Transverse colon (tissue), 4 donors: ENCODE data around the gene LSAMP. TPM values are rescaled to one million over a fixed set of nuclear protein-coding genes. Genes with fewer than 3 reads are reported as not detected.

ENCODE experiments used
- DNase-seq: peaks from one replicate; pipeline ENCODE4 v3.0.0-alpha.2; 2019
- H3K27ac ChIP-seq, 4 donors: fragments of 200-600 bp; sonication (generic); 2 replicates each; pipeline ENCODE4 v1.5.1; 2016 to 2018; ENCODE audit warnings: inconsistent platforms in 4 of 4
- H3K27me3 ChIP-seq: fragments of 200-600 bp; sonication (generic); 2 replicates; pipeline ENCODE4 v1.5.1; 2017; ENCODE audit warnings: inconsistent platforms
- H3K36me3 ChIP-seq, 4 donors: fragments of 200-600 bp; sonication (generic); 2 replicates each; pipeline ENCODE4 v1.5.1; 2017 to 2019; ENCODE audit warnings: inconsistent platforms in 4 of 4
- H3K4me1 ChIP-seq, 4 donors: fragments of 200-600 bp; sonication (generic); 2 replicates each; pipeline ENCODE4 v1.5.1; 2017 to 2020; ENCODE audit warnings: inconsistent platforms in 4 of 4
- H3K4me3 ChIP-seq, 4 donors: fragments of 200-600 bp; sonication (generic); 1 replicate in 1 of 4; 2 replicates in 3 of 4; pipeline versions ENCODE4 v1.5.1 to v1.6.1; 2017 to 2019; ENCODE audit warnings: inconsistent platforms in 4 of 4
- H3K9me3 ChIP-seq, 2 donors: fragments of 200-600 bp; sonication (generic); 2 replicates each; pipeline ENCODE4 v1.5.1; 2017 to 2019; ENCODE audit warnings: inconsistent platforms in 2 of 2
- CTCF ChIP-seq, 5 experiments: fragments of 200-600 bp in 3 of 5; fragments of 450-650 bp in 2 of 5; sonication (generic) in 3 of 5; IDR thresholded peaks; 1 replicate in 2 of 5; 2 replicates in 3 of 5; pipeline ENCODE4 v1.5.1; 2016 to 2017; ENCODE audit warnings: antibody characterized with exemption in 5 of 5, inconsistent platforms in 3 of 5, mild to moderate bottlenecking in 2 of 5, moderate library complexity in 1 of 5
- EP300 ChIP-seq: sonication (generic); formaldehyde crosslinking; IDR thresholded peaks from one replicate; pipeline ENCODE4 v1.6.1; 2017; ENCODE audit warnings: antibody characterized with exemption, low read depth
- POLR2A ChIP-seq: fragments of 450-650 bp; IDR thresholded peaks from one replicate; pipeline ENCODE4 v1.6.1; 2016; ENCODE audit warnings: antibody characterized with exemption, mild to moderate bottlenecking, moderate library complexity
- POLR2AphosphoS5 ChIP-seq, 3 donors: sonication (generic); formaldehyde crosslinking; IDR thresholded peaks; one replicate each; pipeline ENCODE4 v1.6.1; 2016; ENCODE audit warnings: antibody characterized with exemption in 3 of 3
- WGBS, 2 donors: methylation state at CpG; one replicate each; pipeline ENCODE4 v1.1.5; 2018; ENCODE audit warnings: low coverage in 1 of 2; 5-methylcytosine and 5-hydroxymethylcytosine counted together
- in situ Hi-C, 4 donors: fragments of 200-750 bp; cut with MboI; loops; one replicate each; pipeline versions ENCODE4 v1.15.0 to v1.15.1; 2017; ENCODE audit warnings: low sequenced_read_pairs in 3 of 4, low pct_ligation_motif_present in 1 of 4, low pct_unique_long_range_greater_than_20kb in 1 of 4
- intact Hi-C: fragments of 100-400 bp; cut with DNase I; formaldehyde crosslinking; loops from one replicate; pipeline ENCODE4 v1.15.1; 2023; ENCODE audit warnings: low total_unique reads
- total RNA-seq, 4 donors: library from RNA; depleted of rRNA; stranded (reverse); fragments of >200 nt; gene quantifications; one replicate each; pipeline ENCODE4 v1.1.0, GENCODE V29; 2016

The LSAMP gene
- total RNA-seq, 4 donors from 2014 or later = 3.4 to 8.2 (median 5.4) TPM

GRCh38 chr3:115861166-115861733 lies 584.0 kb downstream of the LSAMP start:
- TF ChIP-seq EP300 = no peak
- TF ChIP-seq POLR2AphosphoS5 (IDR thresholded peaks at IDR 0.05) = no peak
- TF ChIP-seq POLR2A = no peak
- no peak for TF ChIP-seq CTCF (IDR thresholded peaks at IDR 0.05)
- Histone ChIP-seq H3K4me3 (no peak overlapping the region), H3K9me3 (no peaks in the 10 kb centered on the region), H3K36me3 (no peaks in the 10 kb centered on the region), H3K4me1 (peaks cover 0 to 8% (median 0%) of the 10 kb centered on the region in 4 donors), H3K27me3 (no peaks in the 10 kb centered on the region), H3K27ac (no peak overlapping the region)
- intact Hi-C loops = loop anchor here (5.0 kb wide), 1 partner anchor 1516 kb away; no protein-coding TSS in a partner anchor
- in situ Hi-C loops = no loop called here
- DNase-seq = no peak
- WGBS, 2 donors = 62 to 75% methylated on average over 5 to 6 of the region's 6 CpGs

- no peak overlapping the region for H3K27ac ChIP-seq
- no peaks in the 10 kb centered on the region for H3K27me3 ChIP-seq
- 71 to 84% methylated on average over 2 of the region's 2 CpGs for WGBS, 2 donors
- H3K36me3 ChIP-seq = no peaks in the 10 kb centered on the region
- DNase-seq = no peak
- H3K4me3 ChIP-seq = no peak overlapping the region
- no peaks in the 10 kb centered on the region for H3K9me3 ChIP-seq
- in situ Hi-C loops (no loop called here), intact Hi-C loops (loop anchor here (5.0 kb wide), 1 partner anchor 1517 kb away; no protein-coding TSS in a partner anchor)
- peaks cover 0 to 8% (median 0%) of the 10 kb centered on the region in 4 donors for H3K4me1 ChIP-seq
- no peak for TF ChIP-seq EP300
- no peak for TF ChIP-seq POLR2AphosphoS5 (IDR thresholded peaks at IDR 0.05)
- TF ChIP-seq POLR2A = no peak
- no peak for TF ChIP-seq CTCF (IDR thresholded peaks at IDR 0.05)
Observed at GRCh38 chr3:115860766-115861165, 584.5 kb downstream of the LSAMP start.

GRCh38 chr3:115859002-115859807 lies 586.1 kb downstream of the LSAMP start:
- no peaks in the 10 kb centered on the region for H3K27me3 ChIP-seq
- WGBS, 2 donors = 24 to 33% methylated on average over 4 of the region's 4 CpGs
- no peaks in the 10 kb centered on the region for H3K36me3 ChIP-seq
- no peak for DNase-seq
- intact Hi-C loops = no loop called here
- in situ Hi-C loops = no loop called here
- no peak overlapping the region for H3K4me3 ChIP-seq
- TF ChIP-seq POLR2AphosphoS5 (IDR thresholded peaks at IDR 0.05) (no peak), CTCF (IDR thresholded peaks at IDR 0.05) (no peak), EP300 (no peak), POLR2A (no peak)
- H3K4me1 ChIP-seq = peaks cover 0 to 8% (median 0%) of the 10 kb centered on the region in 4 donors
- no peak overlapping the region for H3K27ac ChIP-seq
- H3K9me3 ChIP-seq = no peaks in the 10 kb centered on the region

- H3K9me3 ChIP-seq = no peaks in the 10 kb centered on the region
- TF ChIP-seq POLR2AphosphoS5 (IDR thresholded peaks at IDR 0.05) = no peak
- TF ChIP-seq POLR2A = no peak
- TF ChIP-seq CTCF (IDR thresholded peaks at IDR 0.05) = no peak
- TF ChIP-seq EP300 = no peak
- no peak overlapping the region for H3K27ac ChIP-seq
- no peaks in the 10 kb centered on the region for H3K27me3 ChIP-seq
- peaks cover 0 to 8% (median 0%) of the 10 kb centered on the region in 4 donors for H3K4me1 ChIP-seq
- DNase-seq = no peak
- 43 to 59% methylated on average over 3 of the region's 3 CpGs for WGBS, 2 donors
- H3K4me3 ChIP-seq = no peak overlapping the region
- no peaks in the 10 kb centered on the region for H3K36me3 ChIP-seq
- in situ Hi-C loops = no loop called here
- intact Hi-C loops = no loop called here
Observed at GRCh38 chr3:115857518-115858136, 587.7 kb downstream of the LSAMP start.
